Thyroid gland (tissue), 4 donors: Measurements from ENCODE around the gene KDM2B. TPM values are rescaled to one million over a fixed set of nuclear protein-coding genes. Genes with fewer than 3 reads are reported as not detected.

ENCODE experiments used
- DNase-seq, 2 donors: peaks; one replicate each; pipeline ENCODE4 v3.0.0-alpha.2; 2019
- H3K27ac ChIP-seq, 3 donors: fragments of 200-600 bp; sonication (generic); 1 replicate in 2 of 3; 2 replicates in 1 of 3; pipeline ENCODE4 v1.5.1; 2016 to 2019; ENCODE audit warnings: mild to moderate bottlenecking in 1 of 3, moderate library complexity in 1 of 3
- H3K27me3 ChIP-seq: fragments of 200-600 bp; sonication (generic); one replicate; pipeline ENCODE4 v1.5.1; 2019
- H3K36me3 ChIP-seq, 2 donors: fragments of 200-600 bp; sonication (generic); one replicate each; pipeline ENCODE4 v1.5.1; 2016 to 2019
- H3K4me1 ChIP-seq, 2 donors: fragments of 200-600 bp; sonication (generic); one replicate each; pipeline ENCODE4 v1.5.1; 2017 to 2019
- H3K4me3 ChIP-seq, 3 donors: fragments of 200-600 bp; sonication (generic); replicated peaks in 1 of 3; 1 replicate in 2 of 3; 2 replicates in 1 of 3; pipeline ENCODE4 v1.5.1; 2016; ENCODE audit warnings: mild to moderate bottlenecking in 1 of 3
- H3K9me3 ChIP-seq: fragments of 200-600 bp; sonication (generic); one replicate; pipeline ENCODE4 v1.5.1; 2017
- CTCF ChIP-seq, 6 experiments: fragments of 200-600 bp in 3 of 6; fragments of 450-650 bp in 3 of 6; sonication (generic) in 3 of 6; IDR thresholded peaks; one replicate each; pipeline ENCODE4 v1.5.1; 2016 to 2019; ENCODE audit warnings: antibody characterized with exemption in 6 of 6, mild to moderate bottlenecking in 2 of 6, inconsistent platforms in 1 of 6, moderate library complexity in 1 of 6
- POLR2A ChIP-seq, 2 donors: fragments of 450-650 bp; IDR thresholded peaks; one replicate each; pipeline ENCODE4 v1.6.1; 2017; ENCODE audit warnings: antibody characterized with exemption in 2 of 2, mild to moderate bottlenecking in 2 of 2, moderate library complexity in 1 of 2
- WGBS, 2 donors: methylation state at CpG; one replicate each; pipeline ENCODE4 v1.1.5; 2017; 5-methylcytosine and 5-hydroxymethylcytosine counted together
- intact Hi-C: fragments of 100-400 bp; cut with DNase I; formaldehyde crosslinking; loops from one replicate; pipeline ENCODE4 v1.15.1; 2023
- total RNA-seq, 4 donors: library from RNA; depleted of rRNA; stranded (reverse); fragments of >200 nt; gene quantifications; one replicate each; pipeline ENCODE4 v1.2.3, GENCODE V29; 2016

Gene KDM2B
- 10 to 100 TPM; 15.5 to 32.1 (median 21.2) TPM for total RNA-seq

GRCh38 chr12:121580959-121581685 is at the start of gene KDM2B:
Gene KDM2B, minus strand, starts transcription at chr12:121581023. Its CDS starts 112 bp downstream, at chr12:121580911.
- intact Hi-C loops: no loop called here
- H3K36me3 ChIP-seq: no peaks in the 10 kb centered on the region
- H3K27me3 ChIP-seq: no peaks in the 10 kb centered on the region
- H3K4me1 ChIP-seq: peaks cover 39 to 45% of the 10 kb centered on the region in 2 donors
- H3K4me3 ChIP-seq: peak within 1 kb of the TSS in 2 of 3 donors; percentile 11 to 52
- H3K9me3 ChIP-seq: no peaks in the 10 kb centered on the region
- peak within 1 kb of the TSS; percentile 77 to 90 (median 88) for H3K27ac ChIP-seq
- WGBS, 2 donors: 40 to 42% methylated on average over 21 to 22 of the region's 23 CpGs
- peak; percentile 32 to 39 for DNase-seq
- no peak for TF ChIP-seq CTCF (IDR thresholded peaks at IDR 0.05)
- TF ChIP-seq POLR2A (IDR thresholded peaks at IDR 0.05): no peak

DNA sequence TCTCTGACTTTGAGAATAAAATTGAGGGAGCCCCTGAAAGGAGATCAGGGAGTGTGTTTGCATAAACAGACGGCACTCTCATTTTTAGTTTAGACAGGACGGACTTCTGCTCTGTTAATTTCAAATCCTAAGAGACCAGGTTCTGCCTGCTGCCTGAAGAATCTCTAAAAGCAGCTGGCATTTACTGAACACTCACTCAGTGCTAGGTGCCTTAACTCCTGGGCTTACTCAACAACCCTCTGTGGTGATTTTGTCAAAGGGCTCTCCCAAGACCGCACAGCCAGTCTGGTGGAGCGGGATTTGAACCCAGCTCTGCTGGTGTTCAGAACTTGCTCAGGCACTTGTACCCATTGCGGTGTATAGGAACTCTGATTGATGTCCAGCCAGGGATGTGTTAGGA is 47.7 kb upstream of the KDM2B start:
- Histone ChIP-seq H3K36me3 (no peaks in the 10 kb centered on the region), H3K9me3 (no peaks in the 10 kb centered on the region), H3K27me3 (no peaks in the 10 kb centered on the region), H3K27ac (peak overlapping the region in 2 of 3 donors; percentile 91 to 98), H3K4me1 (peaks cover 41 to 59% of the 10 kb centered on the region in 2 donors), H3K4me3 (no peak overlapping the region)
- DNase-seq: no peak
- no peak for TF ChIP-seq CTCF (IDR thresholded peaks at IDR 0.05)
- TF ChIP-seq POLR2A (IDR thresholded peaks at IDR 0.05): no peak
- WGBS, 2 donors: 74 to 75% methylated on average over 5 of the region's 5 CpGs
- intact Hi-C loops: loop anchor here (5.0 to 10.0 kb wide), 2 partner anchors 49 to 74 kb away; no protein-coding TSS in a partner anchor

GRCh38 chr12:121628037-121628436 is 47.2 kb upstream of the KDM2B start:
- Histone ChIP-seq H3K4me3 (peak overlapping the region in 1 of 3 donors; percentile 74), H3K9me3 (no peaks in the 10 kb centered on the region), H3K27me3 (no peaks in the 10 kb centered on the region), H3K27ac (peak overlapping the region in 2 of 3 donors; percentile 91 to 98), H3K36me3 (no peaks in the 10 kb centered on the region), H3K4me1 (peaks cover 36 to 54% of the 10 kb centered on the region in 2 donors)
- DNase-seq: peak; percentile 28 to 38
- TF ChIP-seq POLR2A (IDR thresholded peaks at IDR 0.05) (no peak), CTCF (IDR thresholded peaks at IDR 0.05) (no peak)
- WGBS, 2 donors: 70 to 71% methylated on average over 8 of the region's 8 CpGs
- intact Hi-C loops: loop anchor here (5.0 to 10.0 kb wide), 2 partner anchors 49 to 73 kb away; no protein-coding TSS in a partner anchor

DNA sequence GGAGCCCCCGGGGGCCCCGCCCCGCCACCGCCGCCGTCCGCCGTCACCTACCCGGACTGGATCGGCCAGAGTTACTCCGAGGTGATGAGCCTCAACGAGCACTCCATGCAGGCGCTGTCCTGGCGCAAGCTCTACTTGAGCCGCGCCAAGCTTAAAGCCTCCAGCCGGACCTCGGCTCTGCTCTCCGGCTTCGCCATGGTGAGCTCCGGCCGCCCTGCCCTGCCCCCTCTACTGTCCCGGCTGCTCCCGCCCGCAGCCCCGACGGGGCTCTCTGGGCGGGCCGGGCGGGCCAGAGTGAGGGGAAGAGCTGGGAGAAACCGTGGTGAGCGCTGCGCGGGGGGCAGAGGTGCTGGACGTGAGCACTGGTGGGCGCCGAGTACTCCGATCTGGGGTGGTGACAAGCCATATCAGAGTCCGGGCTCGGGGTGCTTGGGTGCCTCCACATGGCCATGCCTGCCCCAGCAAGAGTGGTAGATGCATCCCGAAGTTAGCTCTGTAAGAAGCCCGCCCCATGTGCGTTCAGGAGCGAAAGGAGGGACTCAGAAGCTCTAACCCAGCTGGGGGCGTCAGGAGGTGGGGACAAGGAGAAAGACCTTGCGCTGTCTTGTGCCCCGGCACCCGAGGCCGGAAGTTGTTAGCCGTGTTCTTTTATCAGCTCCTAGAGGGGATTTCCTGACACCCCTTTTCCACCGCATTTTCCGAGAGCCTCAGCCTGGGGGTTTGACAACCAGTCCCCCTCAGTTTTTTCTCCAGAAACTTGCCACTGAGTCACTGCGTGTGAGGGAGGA is 46.2 kb upstream of the KDM2B start:
- no peaks in the 10 kb centered on the region for H3K27me3 ChIP-seq
- peaks cover 26 to 44% of the 10 kb centered on the region in 2 donors for H3K4me1 ChIP-seq

More for the DNA sequence above, 46.2 kb upstream of the KDM2B start:
- WGBS, 2 donors: 0 to 1% methylated on average over 12 to 29 of the region's 53 CpGs
- intact Hi-C loops: loop anchor here (5.0 to 10.0 kb wide), 2 partner anchors 50 to 72 kb away; no protein-coding TSS in a partner anchor
- DNase-seq: peak; percentile 69 to 70
- H3K36me3 ChIP-seq: no peaks in the 10 kb centered on the region
- no peaks in the 10 kb centered on the region for H3K9me3 ChIP-seq
- TF ChIP-seq CTCF (IDR thresholded peaks at IDR 0.05) (peak in 3 of 6 experiments; percentile 5 to 10 (median 8)), POLR2A (IDR thresholded peaks at IDR 0.05) (peak in 1 of 2 donors; percentile 26)
- H3K4me3 ChIP-seq: peak overlapping the region; percentile 26 to 74 (median 43)
- H3K27ac ChIP-seq: peak overlapping the region; percentile 91 to 98 (median 92)
